NCI-H2171 (cell line): Measurements from ENCODE around the gene TMEM158.

Source experiments
- DNase-seq: peaks from one replicate; lab custom pipeline; 2025; lab: John Stamatoyannopoulos, UW

TMEM158 gene

DNA sequence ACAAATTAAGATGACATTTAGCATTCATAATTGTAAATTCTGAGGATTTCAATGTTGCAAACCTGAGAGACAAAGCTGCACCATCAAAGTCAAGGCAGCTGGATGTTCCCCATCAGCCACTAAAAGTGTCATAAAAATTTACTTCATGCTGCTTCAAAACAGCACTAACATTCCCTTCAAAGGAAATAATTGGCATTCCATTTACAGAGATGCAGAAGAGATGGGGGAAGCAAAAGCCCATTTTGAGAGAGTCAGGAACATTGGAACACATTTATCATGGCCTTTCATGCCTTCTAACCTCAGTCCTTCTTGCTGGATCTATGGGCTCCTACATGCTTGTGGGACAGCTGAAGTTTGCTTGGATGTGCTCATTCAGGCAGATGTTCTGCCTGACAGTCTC lies 6.4 kb upstream of the TMEM158 start:
- no peak for DNase-seq

DNA sequence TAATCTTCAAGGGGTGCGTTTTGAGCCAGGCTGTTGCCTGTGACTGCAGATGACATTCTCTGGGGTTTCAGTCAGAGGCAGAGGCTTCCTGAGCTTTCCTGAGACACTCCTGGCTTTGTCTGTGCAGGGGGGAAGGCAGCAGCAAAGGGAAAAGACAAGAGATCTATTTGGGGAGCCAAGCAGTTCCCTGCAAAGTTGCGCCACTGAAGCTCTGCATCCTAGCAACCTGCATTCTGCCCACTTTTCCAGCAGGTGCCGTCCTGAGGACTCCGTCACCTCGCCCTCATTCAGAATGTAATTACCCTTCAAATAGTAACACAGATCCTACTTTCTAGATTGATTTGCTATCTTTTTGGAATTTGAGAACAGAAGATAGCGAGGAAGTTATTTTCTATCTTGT lies 1.9 kb upstream of the TMEM158 start:
- no peak for DNase-seq

DNA sequence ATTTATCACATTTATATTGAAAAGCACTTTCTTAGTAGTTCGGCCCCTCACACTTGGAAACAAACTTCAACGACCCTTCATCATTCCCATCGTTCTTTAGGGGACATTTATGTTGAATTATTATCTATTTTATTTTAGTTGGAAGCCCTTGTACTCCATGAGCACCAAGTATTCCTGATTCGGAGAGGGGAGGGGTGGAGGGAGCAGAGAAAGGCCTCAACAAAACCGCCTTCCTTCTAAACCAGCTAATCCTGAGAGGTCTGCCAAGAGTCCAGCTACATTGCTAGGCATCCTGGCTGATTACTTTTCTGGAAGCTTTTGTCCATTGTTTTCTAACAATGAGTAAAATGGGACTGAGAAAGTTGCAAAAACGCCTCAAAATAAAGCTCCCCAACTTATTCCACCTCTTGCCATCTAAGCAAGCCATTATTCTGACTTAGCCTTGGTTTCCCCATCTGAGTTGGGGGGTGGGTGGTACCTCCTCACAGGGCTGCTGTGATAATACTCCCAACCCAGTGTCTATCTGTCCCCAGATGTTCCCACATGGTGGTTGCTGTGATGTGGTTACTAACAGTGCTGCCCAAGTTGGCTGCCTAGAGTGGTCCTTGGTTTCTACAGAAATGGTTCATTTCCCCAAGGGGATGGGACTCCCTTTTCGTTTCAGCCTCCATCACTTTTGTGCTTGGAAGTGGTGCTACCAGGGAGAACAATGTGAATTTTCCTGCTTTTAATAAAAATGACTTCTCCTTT lies 1.2 kb upstream of the TMEM158 start:
- no peak for DNase-seq

DNA sequence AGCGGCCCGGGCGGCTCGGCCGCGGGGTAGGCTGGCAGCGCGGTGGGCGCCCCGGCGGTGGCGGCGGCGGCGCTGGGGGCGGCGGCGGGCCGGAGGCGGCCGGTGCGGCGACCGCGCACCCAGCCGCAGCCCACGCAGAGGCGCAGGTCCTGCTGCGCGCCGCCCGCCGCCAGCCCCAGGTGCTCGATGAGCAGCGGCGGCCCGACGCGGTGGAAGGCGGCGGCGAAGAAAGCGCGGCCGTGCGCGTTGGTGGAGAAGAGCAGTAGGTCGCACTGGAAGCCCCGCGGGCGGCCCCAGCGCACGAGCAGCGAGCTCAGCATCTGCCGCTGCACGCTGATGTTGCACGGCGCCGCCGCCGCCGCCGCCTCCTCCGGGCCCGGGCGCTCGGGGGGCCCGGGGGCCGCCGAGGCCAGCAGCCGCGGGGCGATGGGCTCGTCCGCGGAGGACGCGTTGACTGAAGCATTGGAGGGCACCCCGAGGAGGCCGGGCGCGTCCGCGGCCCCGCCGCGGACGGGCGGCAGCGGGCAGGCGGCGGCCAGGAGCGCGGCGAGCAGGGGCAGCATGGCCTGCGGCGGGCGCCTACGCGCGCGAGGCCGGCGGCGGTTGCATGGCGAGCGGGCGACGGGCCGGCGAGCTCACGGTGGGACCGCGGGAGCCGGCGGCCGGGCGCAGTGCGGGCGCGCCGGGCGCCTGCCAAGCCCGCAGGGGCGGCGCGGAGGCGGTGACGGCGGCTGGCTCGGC lies 452 bp downstream of the TMEM158 start:
- no peak for DNase-seq

DNA sequence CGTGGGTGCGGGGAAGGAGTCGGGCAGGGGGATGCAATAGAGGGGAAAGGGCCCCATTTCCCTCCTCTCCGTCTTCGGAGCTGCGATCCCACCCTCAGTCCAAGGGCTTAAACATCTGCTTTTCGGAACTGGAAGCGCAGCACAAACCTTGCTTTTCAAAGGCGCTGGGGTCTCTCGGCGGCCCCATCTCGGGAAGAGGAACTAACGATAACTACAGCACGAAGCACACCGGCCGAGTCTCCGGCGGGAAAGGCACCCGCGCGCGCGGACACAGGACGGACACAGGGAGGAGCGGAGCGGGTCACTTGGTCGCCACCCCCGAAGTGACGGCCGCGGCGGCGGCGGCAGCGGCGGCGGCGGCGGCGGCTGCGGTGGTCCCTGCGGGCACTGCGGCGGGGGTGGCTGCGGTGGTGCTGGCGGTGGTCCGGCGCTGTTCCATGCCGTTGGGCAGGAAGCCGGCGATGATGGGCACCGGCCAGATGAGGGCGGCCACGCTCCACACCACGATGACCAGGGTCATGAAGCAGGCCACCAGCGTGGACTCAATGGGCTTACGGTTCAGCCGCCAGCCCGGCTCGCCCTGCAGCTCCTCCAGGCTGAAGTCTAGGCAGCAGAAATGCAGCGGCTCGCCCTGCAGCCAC lies 1.1 kb downstream of the TMEM158 start:
- no peak for DNase-seq

DNA sequence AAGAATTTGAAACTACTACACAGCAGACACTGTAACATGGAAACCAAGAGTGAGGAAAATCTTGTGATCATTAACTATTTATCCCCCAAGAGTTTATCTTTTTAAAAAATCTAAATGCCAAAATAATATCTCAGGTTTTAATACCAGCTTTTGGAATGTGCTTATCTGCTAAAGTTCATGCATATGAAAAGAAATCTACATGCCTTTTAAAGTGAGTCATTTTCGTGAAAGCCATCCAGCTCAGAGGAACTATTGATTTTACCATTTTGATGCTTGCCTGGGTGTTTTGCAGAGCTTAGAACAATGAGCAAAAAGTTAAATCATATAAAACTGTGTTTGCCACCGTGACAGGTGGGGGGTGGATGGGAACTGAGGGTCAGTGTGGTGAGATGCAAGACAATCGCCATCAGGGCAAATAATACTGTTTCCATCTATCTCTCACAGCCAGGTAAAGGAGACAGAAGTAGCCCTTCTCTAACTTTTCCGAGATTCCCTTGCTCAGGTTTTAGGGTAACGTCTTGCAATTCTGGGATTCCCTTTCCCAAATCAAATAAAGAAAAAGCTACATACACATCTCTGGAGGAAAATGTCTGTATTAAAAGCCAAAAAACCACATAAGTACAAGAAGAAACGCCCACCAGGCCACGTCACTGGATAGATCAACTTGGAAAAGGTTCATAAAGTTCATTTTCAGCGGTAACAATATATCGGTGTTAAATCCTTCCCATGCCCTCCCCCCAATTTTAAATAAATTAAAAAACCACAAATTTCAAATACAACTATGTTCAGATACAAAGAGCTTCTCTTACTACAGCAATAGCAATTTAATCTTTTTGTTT lies 2.0 kb downstream of the TMEM158 start:
- DNase-seq: no peak

DNA sequence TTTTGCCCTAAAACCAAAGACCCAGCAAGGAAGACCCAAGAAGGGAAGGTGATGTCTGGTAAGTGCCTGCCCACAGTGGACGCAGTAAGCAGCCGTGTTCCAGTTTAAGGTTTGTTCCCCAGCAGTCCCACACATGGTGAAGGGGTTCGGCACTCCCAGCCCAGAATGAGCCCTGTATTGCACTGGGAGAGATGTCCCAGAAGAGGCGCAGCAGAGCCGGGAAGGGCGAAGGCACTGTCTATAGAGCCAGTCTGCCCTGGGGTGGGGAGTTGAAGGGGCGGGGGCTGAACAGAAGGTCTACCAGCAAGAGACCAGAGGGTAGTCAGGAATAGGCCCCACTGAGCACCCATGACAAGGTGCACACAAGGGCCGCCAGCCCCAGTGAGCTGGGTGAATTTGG lies 6.4 kb downstream of the TMEM158 start:
- DNase-seq: no peak

DNA sequence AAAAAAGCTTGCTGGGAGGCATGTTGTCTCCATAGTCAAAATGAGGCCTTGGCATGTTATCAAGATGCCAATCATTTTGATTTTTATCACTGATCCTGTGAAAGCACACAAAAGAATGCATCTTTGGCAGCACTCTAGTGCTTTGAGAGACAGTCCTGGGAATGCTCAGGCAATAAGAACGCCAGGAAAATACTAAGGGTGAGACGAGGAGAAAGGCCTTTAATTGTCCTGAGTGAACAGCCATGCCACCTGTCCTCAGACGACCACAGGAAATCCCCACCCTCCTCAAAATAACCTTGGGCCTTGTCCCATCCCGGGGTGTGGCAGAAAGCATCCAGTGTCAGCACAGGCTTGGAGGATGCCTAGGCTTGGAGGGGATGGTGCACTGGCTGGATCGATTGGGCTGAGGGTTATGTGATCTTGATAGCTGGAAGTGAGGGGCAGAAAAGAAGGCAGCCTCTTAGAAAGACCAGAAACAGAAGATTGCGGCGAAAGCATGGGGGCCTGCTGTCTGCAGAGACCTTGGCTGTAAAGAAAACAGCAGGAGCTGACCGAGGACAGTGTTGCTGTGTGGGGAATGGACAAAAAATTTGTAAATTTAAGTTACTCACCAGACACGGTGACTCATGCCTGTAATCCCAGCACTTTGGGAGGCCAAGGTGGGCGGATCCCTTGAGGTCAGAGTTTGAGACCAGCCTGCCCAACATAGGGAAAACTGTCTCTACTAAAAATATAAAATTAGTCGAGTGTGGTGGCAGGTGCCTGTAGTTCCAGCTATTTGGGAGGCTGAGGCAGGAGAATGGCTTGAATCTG lies 7.3 kb downstream of the TMEM158 start:
- DNase-seq: no peak

DNA sequence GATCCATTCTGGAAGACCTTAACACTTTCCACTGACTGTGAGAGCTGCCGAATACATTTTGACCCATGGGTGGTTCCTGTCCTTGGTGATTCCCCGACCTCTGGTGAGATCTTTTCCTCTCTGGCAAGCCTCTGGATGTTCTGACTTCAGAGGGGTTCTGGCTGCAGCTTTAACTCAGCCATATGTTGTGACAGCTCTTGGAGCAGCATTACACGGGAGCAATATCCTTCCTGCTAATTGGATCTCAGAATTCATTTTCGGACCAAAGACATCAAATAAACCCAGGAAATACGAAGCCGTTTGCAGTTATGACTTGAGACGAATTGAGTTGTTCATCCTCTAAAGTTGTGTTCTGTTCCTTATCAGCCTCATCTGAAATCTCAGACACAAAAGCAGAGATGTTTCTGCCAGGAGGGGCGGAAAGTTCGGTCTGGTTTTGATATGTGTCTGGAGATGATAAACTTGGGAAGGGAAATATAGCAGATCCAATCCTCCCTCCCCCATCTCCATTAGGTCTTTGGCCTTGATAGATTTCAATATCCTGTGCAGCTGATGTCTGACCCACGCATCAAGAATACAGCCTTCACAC lies 10.0 kb downstream of the TMEM158 start:
- DNase-seq: no peak

DNA sequence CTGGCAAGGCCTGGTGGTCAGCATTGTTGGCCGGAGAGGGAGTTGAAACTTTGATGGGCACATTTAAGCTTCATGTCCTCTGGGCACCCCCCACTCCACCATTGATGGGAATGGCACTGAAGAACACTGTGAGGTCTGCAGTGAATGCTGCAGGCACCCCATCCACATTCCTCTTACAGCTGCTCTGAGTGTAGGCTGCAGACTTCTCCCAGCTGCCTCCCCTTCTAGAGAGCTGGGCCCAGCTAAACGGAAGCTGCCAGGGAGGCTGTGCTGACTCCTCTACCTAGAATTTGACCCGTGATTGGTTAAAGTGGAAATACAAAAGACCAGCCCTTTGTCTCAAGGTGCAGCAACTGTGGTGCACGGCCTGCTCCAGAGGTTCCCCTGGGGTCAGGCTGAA lies 10.6 kb downstream of the TMEM158 start:
- DNase-seq: no peak

DNA sequence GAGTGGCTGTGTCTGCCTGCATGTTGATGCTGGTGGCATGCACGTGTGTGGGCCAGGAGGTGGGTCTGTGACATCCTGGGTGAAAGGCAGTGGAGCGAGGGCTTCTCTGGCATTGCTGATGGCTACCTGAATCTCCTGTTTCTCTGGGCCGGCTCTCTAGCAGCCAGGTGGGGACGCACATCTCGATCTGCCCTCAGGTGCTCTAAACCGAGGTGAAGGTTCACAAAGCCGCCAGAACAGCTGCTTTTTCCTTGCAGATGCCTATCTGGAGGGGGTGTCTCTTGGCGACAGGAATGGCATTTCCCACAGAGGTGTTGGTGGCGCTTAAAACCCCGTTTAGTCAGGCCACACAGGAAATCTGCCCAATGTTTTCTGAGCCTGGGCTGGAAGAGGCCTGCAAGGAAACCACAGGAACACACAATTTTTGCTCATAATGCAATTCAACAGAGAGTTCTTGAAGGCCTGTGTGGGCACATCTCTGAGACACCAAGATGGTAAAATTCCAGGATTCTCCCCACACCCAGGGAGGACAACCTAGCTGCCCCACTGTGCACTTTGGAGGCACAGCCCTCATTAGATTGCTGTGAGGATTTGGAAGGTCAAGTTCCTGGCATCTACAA lies 11.9 kb downstream of the TMEM158 start:
- DNase-seq: no peak

DNA sequence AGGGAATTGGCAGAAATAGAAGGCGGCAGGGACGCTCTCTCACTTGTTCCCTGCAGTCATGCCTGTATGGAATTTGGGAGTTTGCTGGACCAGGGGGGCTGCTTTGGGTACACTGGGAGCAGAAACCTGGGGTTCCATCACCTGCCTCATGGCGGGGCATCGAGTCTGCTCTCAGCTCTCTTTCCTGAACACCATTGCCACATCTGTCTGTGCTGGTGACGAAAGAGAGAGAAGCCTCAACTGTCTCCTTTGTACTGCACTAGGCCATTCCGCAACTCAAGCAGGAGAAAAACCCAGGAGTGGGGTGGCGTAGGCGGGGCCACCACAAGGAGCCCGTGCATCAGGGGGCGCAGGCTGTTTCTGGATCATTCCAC lies 14.0 kb downstream of the TMEM158 start:
- no peak for DNase-seq

DNA sequence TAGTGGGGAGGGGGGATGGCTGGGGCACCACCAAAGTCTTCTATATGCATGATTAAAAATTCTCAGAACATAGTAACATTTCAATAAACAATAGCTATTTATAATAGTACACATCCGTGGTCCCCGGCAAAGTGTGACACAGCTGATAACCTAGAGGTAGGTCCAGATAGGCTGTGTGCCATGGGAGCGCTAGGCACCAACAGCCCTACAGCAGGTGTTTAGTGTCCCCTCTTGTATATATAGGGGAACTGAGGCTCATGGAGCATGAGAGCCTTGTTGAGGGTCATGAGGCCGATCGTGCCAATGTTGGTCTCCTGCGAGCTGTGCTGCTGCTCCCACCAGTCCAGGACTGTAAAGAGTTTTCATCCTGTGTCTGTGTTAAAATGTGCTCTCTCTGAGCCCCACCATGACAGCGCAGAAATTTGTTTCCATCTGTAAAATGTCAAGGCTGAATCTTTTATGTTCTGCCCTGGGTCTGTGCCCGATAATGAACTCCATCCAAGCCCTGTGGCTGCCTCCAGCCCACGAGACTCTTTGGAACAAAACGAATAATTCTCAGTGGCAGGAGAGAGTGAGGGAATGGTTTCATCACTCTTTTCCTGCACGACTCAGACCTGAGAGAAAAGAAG lies 14.5 kb downstream of the TMEM158 start:
- no peak for DNase-seq

DNA sequence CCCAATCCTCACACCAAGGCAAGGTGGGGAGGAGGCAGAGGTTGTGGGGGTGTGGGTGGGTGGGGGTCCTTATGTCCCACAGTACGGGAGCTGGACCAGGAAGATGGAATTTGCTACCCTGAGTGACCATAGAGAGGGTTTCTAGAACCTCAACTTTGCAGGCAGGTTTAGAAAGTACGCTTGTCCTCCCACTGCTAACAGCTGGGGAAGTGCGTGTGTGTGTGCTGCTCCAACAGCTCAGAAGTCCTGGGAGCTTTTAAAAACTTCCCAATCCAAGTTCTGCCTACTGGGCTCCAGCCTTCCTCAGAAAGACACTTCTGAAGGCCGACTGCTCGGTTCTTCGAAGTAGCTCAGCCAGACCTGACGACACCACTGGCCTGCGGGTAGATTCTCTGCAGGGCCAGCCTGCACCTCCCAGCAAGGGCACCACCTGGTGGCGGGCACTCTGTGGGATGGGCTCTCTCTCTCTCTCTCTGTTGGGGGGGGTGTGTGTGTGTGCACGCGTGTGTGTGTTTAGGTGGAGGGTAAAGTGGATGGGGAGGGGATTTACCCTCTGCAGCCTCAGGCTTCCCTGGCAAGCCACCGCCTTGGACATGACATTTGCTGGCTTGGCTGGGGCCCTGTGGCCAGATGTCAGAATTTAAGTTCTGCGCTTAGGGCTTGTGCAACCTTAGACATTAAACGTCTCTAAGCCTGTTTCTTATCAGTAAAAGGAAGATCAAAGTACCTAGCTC lies 15.6 kb downstream of the TMEM158 start:
- no peak for DNase-seq

DNA sequence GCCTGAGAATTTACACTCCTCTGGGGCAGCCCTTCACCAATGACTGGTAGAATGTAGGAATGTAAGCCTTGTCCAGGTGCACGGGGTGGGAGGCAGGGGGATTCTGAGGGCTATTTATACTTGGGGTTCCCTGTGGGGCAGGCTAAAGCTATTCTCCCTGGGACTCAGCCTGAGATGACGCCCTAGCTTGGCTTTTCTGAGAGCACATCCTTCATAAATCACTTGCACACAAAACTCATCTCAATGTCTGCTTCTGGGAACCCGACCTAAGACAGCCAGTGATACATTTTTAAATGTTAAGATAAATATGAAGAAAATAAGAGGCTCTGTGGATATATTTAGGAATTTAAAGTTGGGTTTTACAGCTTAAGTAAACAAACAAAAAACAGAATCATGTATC lies 16.6 kb downstream of the TMEM158 start:
- no peak for DNase-seq

DNA sequence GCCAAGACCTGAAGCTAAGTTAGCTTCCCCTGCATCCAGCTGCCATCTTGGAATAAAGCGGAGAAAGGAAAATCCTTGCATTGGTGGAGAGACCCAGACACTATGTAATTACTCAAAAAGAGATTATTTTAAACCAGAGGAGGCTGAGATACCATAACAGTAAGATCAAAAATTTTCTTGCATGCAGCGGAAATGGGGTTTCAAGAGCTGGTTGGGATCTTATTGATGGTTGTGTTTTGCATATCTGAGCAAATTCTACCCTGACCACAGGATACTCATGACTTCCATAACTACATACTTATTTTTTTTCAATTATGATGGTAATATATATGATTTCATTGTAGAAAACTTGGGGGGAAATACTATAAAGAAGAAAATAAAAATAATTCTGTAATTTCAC lies 17.5 kb downstream of the TMEM158 start:
- no peak for DNase-seq

DNA sequence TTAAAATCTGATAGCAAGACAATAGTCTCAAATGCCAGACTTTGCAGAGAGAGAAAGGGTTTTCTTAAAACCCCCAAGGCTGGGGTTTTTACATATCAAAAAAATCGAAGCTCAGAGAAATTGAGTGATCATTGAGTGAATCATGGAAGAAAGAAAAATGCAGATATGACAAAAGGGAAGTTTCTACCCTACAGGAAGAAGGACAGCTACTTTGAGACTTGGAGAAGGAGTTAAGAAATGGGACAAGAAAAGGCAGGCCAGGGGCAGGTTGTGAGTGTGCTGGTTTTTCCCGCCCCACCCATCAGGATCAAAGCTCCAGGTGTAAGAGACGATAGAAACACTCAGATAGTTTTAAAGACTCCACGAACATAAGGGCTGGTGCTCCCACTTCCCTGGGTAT lies 18.6 kb downstream of the TMEM158 start:
- DNase-seq: no peak

DNA sequence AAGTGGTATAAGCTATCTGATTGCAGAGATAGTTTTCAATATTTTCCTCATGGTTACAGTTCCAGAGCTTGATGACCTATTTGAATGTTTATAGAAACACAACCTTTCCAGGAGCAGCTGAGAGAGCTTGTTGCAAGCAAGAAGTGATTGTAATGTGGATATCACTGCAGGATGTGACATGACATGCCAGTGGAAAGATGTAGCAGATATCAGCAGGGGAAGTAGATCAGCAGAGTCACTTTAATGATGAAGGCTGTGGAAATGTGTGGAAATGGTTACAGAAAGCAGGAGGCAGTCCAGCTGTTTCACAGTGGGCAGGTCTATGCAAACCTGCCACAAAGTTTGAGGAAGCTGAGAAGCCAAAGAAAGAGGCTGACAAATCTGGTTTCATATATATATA lies 21.0 kb downstream of the TMEM158 start:
- no peak for DNase-seq

DNA sequence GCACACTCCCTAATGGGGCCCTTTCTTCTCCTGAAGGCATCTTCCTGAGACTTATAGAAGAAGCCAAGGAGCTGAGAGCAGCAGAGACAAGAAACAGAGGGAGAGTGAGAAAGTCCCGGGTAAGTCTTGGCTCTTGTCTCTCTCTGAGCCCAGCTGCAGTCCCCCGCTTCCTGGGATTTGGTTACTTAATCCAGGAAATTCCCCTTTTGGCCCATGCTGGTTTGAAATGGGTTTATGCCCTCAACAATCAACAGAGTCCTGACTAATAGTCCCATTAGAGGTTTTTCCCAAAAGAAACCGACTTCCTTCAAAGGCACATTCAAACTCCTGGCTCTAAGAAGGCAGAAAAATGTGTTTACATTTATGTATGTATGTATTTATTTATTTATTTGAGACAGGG lies 22.0 kb downstream of the TMEM158 start:
- no peak for DNase-seq
